OCI-LY1 (cell line): ENCODE measurements around the gene SHISAL2B.

ENCODE experiments used
- H2AFZ ChIP-seq: fragments of 200-600 bp; sonication (generic), shearing (Covaris generic); 2 replicates; pipeline ENCODE4 v1.6.0; 2014; ENCODE audit warnings: antibody characterized with exemption, mild to moderate bottlenecking, low read length
- H3F3A ChIP-seq: fragments of 200-600 bp; sonication (generic), shearing (Covaris generic); 2 replicates; pipeline ENCODE4 v1.6.0; 2014; ENCODE audit warnings: mild to moderate bottlenecking, antibody characterized with exemption, low read length, moderate library complexity; ENCODE audit not compliant: insufficient read depth
- H3K27ac ChIP-seq: fragments of 200-600 bp; sonication (generic); 2 replicates; pipeline ENCODE4 v1.5.1; 2014; ENCODE audit warnings: low read length, mixed run types, mild to moderate bottlenecking, low read depth; ENCODE audit not compliant: poor library complexity, severe bottlenecking
- H3K27me3 ChIP-seq: fragments of 200-600 bp; sonication (generic); 2 replicates; pipeline ENCODE4 v1.6.0; 2014; ENCODE audit warnings: antibody characterized with exemption, mild to moderate bottlenecking, low read length, moderate library complexity; ENCODE audit not compliant: insufficient read depth
- H3K36me3 ChIP-seq: fragments of 200-600 bp; sonication (generic); 2 replicates; pipeline ENCODE4 v1.6.1; 2014; ENCODE audit warnings: mild to moderate bottlenecking, antibody characterized with exemption, low read length, moderate library complexity, mixed read lengths; ENCODE audit not compliant: insufficient read depth
- H3K4me1 ChIP-seq: fragments of 200-600 bp; sonication (generic); 2 replicates; pipeline ENCODE4 v1.5.1; 2014; ENCODE audit warnings: mild to moderate bottlenecking, low read length, moderate library complexity; ENCODE audit not compliant: insufficient read depth, severe bottlenecking
- H3K4me2 ChIP-seq: fragments of 200-600 bp; sonication (generic), shearing (Covaris generic); 2 replicates; pipeline ENCODE4 v1.6.1; 2014; ENCODE audit warnings: low read length
- H3K4me3 ChIP-seq: fragments of 200-600 bp; sonication (generic); 2 replicates; pipeline ENCODE4 v1.5.1; 2014; ENCODE audit warnings: low read length, low read depth, mild to moderate bottlenecking, mixed read lengths; ENCODE audit not compliant: poor library complexity, severe bottlenecking
- H3K79me2 ChIP-seq: fragments of 200-600 bp; shearing (Covaris generic); 2 replicates; pipeline ENCODE4 v1.6.1; 2016; ENCODE audit warnings: mixed run types, low read length, mixed read lengths; ENCODE audit not compliant: insufficient read depth
- H3K9ac ChIP-seq: fragments of 200-600 bp; sonication (generic), shearing (Covaris generic); 2 replicates; pipeline ENCODE4 v1.6.1; 2014; ENCODE audit warnings: mild to moderate bottlenecking, low read length, mixed read lengths
- H3K9me2 ChIP-seq: fragments of 200-600 bp; sonication (generic), shearing (Covaris generic); 2 replicates; pipeline ENCODE4 v1.6.1; 2014; ENCODE audit warnings: low read depth, mild to moderate bottlenecking, low read length, mixed read lengths
- H3K9me3 ChIP-seq: fragments of 200-600 bp; shearing (Covaris generic); 2 replicates; pipeline ENCODE4 v1.6.1; 2014; ENCODE audit warnings: low read length, mixed read lengths
- H4K20me1 ChIP-seq: fragments of 200-600 bp; sonication (generic), shearing (Covaris generic); 2 replicates; pipeline ENCODE4 v1.6.0; 2016; ENCODE audit warnings: mild to moderate bottlenecking, low read length; ENCODE audit not compliant: insufficient read depth
- CTCF ChIP-seq: fragments of 200-600 bp; sonication (generic), shearing (Covaris generic); IDR thresholded peaks from 2 replicates; pipeline ENCODE4 v1.5.1; 2017; ENCODE audit warnings: mild to moderate bottlenecking, antibody characterized with exemption, low read length, moderate library complexity, mixed read lengths
- EZH2 ChIP-seq: fragments of 200-600 bp; sonication (generic), shearing (Covaris generic); IDR thresholded peaks from 2 replicates; pipeline ENCODE4 v1.8.0; 2017; ENCODE audit warnings: borderline replicate concordance, mixed run types, mild to moderate bottlenecking, antibody characterized with exemption, low read length, moderate library complexity, mixed read lengths

SHISAL2B gene

DNA sequence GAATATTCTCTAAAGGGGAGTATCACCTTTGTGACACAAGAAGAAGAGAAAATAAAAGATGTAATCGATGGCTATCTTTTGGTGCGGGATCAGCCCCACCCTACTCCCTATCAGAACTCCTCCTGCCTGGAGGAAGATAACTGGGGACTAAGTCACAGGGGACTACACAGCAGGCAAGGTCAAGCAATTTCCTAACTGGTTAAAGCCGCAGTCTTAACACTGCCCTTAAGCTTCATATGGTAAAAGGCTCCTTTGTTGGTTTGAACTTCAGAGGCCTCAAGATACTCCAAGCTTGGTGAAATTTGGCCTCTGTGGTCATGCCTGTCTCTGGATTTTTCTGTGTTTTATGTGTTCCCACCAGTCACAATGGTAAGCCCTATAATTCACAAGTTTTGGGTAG, 1.3 kb upstream of the SHISAL2B start:
- H3K4me1 ChIP-seq, result no peaks in the 10 kb centered on the region
- no peaks in the 10 kb centered on the region for H3K9me3 ChIP-seq
- H3K27me3 ChIP-seq, result no peaks in the 10 kb centered on the region
- no peak overlapping the region for H3K27ac ChIP-seq
- no peaks in the 10 kb centered on the region for H4K20me1 ChIP-seq
- H3K79me2 ChIP-seq, result no peaks in the 10 kb centered on the region
- no peak overlapping the region for H2AFZ ChIP-seq
- H3F3A ChIP-seq, result no peaks in the 10 kb centered on the region
- no peak overlapping the region for H3K9ac ChIP-seq
- no peak overlapping the region for H3K4me2 ChIP-seq
- H3K4me3 ChIP-seq, result no peak overlapping the region
- TF ChIP-seq EZH2, result no peak
- no peak for TF ChIP-seq CTCF
- H3K9me2 ChIP-seq, result no peaks in the 10 kb centered on the region
- H3K36me3 ChIP-seq, result no peaks in the 10 kb centered on the region

DNA sequence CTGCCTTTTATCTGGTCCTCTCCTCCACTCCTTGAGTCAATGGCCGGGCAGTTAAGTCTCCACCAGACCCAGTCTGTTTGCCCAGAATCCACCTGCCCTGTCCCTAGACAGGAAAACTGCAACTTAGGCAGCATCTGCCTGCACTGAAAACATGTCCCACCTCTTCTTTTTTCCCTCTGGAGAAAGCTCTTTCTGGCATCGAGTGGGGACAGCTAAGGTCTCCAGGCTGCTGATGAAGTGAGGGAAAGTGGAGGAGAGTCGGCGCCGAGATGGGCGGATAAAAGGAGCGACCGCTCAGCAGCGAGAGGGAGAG, 243 bp upstream of the SHISAL2B start:
- no peak overlapping the region for H3K4me2 ChIP-seq
- no peaks in the 10 kb centered on the region for H3F3A ChIP-seq
- H3K27ac ChIP-seq, result no peak overlapping the region
- no peaks in the 10 kb centered on the region for H3K4me1 ChIP-seq
- no peak overlapping the region for H3K4me3 ChIP-seq
- no peaks in the 10 kb centered on the region for H3K9me3 ChIP-seq
- no peaks in the 10 kb centered on the region for H3K36me3 ChIP-seq
- H3K9ac ChIP-seq, result no peak overlapping the region
- TF ChIP-seq CTCF, result no peak
- no peak for TF ChIP-seq EZH2
- H4K20me1 ChIP-seq, result no peaks in the 10 kb centered on the region
- H2AFZ ChIP-seq, result no peak overlapping the region
- no peaks in the 10 kb centered on the region for H3K27me3 ChIP-seq
- H3K79me2 ChIP-seq, result no peaks in the 10 kb centered on the region
- H3K9me2 ChIP-seq, result no peaks in the 10 kb centered on the region

DNA sequence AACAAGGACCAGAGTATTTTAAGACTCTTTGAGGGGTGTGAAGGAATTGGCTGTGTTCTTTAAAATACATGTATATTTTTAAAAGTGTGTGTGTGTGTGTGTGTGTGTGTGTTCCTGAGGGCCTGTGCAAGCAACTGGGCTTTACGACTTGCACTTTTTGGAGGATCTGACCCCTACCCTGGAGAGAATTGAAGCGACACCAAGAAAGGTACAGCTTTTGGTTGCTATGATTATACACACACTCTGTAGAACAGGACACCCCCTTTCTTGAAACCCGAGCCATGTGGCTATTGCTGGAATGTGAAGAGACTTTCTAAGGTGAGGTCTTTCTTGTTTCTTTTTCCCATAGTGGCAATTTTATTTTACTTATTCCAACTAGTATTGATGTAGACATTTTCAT, 988 bp downstream of the SHISAL2B start:
- no peak overlapping the region for H3K9ac ChIP-seq
- H3K36me3 ChIP-seq, result no peaks in the 10 kb centered on the region
- H3K79me2 ChIP-seq, result no peaks in the 10 kb centered on the region
- no peak overlapping the region for H3K4me3 ChIP-seq
- H3K9me3 ChIP-seq, result no peaks in the 10 kb centered on the region
- no peak overlapping the region for H3K4me2 ChIP-seq
- no peaks in the 10 kb centered on the region for H3F3A ChIP-seq
- H4K20me1 ChIP-seq, result no peaks in the 10 kb centered on the region
- H3K27ac ChIP-seq, result no peak overlapping the region
- TF ChIP-seq EZH2, result no peak
- no peak for TF ChIP-seq CTCF
- H3K4me1 ChIP-seq, result no peaks in the 10 kb centered on the region
- H3K27me3 ChIP-seq, result no peaks in the 10 kb centered on the region
- H3K9me2 ChIP-seq, result no peaks in the 10 kb centered on the region
- no peak overlapping the region for H2AFZ ChIP-seq
